Sigmoid colon (tissue), 4 donors: ENCODE measurements around the gene C17orf78.

Experiments used
- EP300 ChIP-seq, 4 donors: sonication (generic); formaldehyde crosslinking; IDR thresholded peaks; one replicate each; pipeline ENCODE4 v1.6.1; 2017; ENCODE audit warnings: antibody characterized with exemption in 4 of 4
- POLR2A ChIP-seq, 2 donors: fragments of 450-650 bp; IDR thresholded peaks; one replicate each; pipeline ENCODE4 v1.6.1; 2016; ENCODE audit warnings: antibody characterized with exemption in 2 of 2, mild to moderate bottlenecking in 2 of 2, moderate library complexity in 2 of 2
- POLR2AphosphoS5 ChIP-seq, 4 donors: sonication (generic); formaldehyde crosslinking; IDR thresholded peaks; one replicate each; pipeline ENCODE4 v1.6.1; 2017; ENCODE audit warnings: antibody characterized with exemption in 4 of 4
- TF ChIP-seq, protein P1 (sequence below), 4 experiments: fragments of 450-650 bp in 3 of 4; fragments of 200-600 bp in 1 of 4; IDR thresholded peaks; one replicate each; pipeline ENCODE4 v1.5.1; 2016 to 2019; ENCODE audit warnings: antibody characterized with exemption in 4 of 4, mild to moderate bottlenecking in 3 of 4, moderate library complexity in 2 of 4

DNA sequence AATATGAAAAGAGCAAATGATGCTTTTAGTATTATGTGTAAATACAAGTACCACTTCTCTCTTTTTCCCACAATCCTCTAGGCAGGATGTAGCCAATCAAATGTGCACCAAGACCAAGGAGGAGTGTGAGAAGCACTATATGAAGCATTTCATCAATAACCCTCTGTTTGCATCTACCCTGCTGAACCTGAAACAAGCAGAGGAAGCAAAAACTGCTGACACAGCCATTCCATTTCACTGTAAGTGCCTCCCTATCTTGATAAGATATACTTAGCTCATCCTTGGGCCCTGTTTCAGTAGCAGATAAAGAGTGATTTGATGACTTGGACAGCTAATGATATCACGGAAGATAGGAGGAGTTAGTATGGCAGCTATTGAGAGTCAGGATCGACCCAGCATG lies 64.6 kb downstream of the C17orf78 start:
- TF ChIP-seq, protein P1, sequence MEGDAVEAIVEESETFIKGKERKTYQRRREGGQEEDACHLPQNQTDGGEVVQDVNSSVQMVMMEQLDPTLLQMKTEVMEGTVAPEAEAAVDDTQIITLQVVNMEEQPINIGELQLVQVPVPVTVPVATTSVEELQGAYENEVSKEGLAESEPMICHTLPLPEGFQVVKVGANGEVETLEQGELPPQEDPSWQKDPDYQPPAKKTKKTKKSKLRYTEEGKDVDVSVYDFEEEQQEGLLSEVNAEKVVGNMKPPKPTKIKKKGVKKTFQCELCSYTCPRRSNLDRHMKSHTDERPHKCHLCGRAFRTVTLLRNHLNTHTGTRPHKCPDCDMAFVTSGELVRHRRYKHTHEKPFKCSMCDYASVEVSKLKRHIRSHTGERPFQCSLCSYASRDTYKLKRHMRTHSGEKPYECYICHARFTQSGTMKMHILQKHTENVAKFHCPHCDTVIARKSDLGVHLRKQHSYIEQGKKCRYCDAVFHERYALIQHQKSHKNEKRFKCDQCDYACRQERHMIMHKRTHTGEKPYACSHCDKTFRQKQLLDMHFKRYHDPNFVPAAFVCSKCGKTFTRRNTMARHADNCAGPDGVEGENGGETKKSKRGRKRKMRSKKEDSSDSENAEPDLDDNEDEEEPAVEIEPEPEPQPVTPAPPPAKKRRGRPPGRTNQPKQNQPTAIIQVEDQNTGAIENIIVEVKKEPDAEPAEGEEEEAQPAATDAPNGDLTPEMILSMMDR (IDR thresholded peaks at IDR 0.05) = no peak
- TF ChIP-seq POLR2A (IDR thresholded peaks at IDR 0.05) (no peak), EP300 (IDR thresholded peaks at IDR 0.05) (no peak), POLR2AphosphoS5 (IDR thresholded peaks at IDR 0.05) (no peak)
